Kidney tubule cell (primary cell): Measurements from ENCODE around the gene PPP4C.
A peak's percentile ranks its signal among the peaks of the same experiment; 100 is the strongest.
"Not testable (repeated sequence)": the region's sequence is repeated elsewhere in the genome, so short reads cannot be mapped to it uniquely, and the experiment has no call there.

Experiments
- DNase-seq: peaks from one replicate; pipeline ENCODE4 v3.0.0-alpha.2; 2018; ENCODE audit warnings: low spot score

Gene PPP4C

DNA sequence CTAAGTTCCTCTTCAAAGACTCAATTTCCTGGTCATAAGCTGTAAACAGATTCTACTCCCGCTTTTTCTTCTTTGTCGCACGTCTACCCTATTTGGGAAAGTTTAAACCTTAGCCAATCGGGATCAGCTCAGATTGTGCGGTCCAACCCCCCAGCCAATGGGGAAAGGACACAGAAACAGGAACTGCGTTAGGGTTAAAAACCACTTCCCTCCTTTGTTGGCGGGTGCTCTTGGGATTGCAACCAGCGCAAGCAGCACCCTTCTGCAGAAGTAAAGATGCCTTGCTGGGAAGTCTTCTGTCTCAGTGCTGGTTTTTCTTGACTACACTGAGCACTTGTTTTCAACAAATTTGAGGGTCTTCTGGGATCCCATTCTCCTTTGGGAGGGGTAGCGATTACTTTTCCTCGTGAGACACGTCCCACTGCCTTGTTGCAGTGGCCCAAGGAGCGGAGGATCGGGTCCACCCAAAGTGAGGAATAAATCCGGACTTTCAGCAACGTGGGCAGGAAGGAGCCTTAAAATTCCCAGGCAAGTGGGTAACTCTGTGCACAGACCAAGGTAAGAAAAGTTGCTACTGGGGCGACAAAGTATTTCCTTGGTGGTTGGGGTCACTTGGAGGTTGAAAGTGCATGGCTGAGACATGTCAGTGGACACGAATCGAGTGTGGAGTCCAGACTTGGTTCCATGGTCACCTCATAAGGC lies 21.2 kb downstream of the PPP4C start:
- no peak for DNase-seq

- DNase-seq: no peak
Measured at GRCh38 chr16:30104090-30104489, 28.3 kb downstream of the PPP4C start.

- no peak for DNase-seq
Measured at GRCh38 chr16:30104492-30104891, 28.7 kb downstream of the PPP4C start.

- no peak for DNase-seq
Measured at GRCh38 chr16:30108059-30108850, 32.5 kb downstream of the PPP4C start.

- no peak for DNase-seq
Measured at GRCh38 chr16:30110661-30111060, 34.9 kb downstream of the PPP4C start.

GRCh38 chr16:30112197-30113030 lies 36.6 kb downstream of the PPP4C start:
- peak; percentile 62 for DNase-seq

DNA sequence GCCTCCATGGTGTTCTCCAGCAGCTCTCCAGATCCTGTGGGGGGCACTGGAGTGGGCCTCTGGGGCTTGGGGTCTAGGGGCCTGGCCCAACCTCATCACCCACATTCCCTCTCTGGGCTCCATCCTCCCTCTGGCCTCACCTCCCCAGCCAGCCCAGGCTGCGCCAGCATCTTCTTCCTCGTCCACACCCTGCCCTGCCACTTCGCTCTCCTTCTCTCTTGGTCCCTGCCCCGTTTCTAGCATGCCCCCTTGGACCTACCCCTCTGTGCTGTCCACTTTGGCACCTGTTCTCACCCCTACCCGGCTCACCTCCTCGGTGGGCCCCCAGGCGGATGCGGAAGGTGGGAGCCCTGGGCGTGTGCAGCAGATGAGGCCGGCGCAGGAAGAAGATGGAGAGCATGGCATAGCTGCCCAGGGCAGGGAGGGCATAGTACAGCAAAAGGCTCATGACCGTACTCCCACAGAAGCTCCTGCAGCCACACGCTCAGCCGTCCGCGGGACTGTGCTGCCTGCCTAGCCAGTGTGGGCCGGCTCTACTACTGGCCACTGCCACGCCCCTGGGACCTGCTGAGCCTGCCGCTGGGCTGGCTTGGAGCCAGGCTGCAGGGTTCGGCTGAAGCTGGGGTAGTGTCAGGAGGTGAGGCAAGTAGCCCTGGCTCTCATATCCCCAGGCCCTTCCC lies 37.4 kb downstream of the PPP4C start, which contains the start of gene GDPD3:
Gene GDPD3, minus strand, starts transcription at position 507 of the 680 bp plus-strand sequence. Its CDS starts 59 bp downstream, at position 448.
- peak; percentile 54 for DNase-seq

DNA sequence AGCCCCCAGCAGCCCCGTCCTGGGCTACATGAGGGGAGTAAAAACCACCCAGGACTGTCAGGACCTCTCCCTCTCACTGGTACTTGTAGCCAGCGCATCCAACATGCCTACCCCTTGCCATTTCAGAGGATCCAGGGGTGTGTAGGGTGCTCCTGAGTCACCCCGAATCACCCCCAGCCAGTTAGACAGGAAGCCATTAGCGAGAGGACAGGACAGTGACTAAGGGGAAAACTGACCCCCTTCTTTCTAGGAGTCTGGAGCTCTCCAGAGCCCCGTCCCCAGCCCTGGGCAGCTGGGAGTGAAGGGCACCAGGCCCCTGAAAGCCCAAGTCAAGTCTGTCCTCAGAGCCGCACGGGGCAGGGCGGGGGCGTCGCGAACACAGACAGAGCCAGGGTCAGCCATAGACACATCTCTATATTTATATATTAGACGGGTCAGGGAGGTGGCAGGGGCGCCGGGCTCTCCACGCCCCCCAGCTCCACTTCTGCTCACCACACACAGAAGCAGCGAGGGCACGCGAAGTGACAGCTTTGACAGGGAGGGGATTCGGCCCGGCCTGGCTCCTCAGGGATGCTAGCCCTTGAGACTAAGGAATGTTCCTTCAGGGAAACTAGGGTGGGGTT lies 38.0 kb downstream of the PPP4C start:
- DNase-seq: no peak

GRCh38 chr16:30114411-30114810 lies 38.6 kb downstream of the PPP4C start:
- DNase-seq: no peak

DNA sequence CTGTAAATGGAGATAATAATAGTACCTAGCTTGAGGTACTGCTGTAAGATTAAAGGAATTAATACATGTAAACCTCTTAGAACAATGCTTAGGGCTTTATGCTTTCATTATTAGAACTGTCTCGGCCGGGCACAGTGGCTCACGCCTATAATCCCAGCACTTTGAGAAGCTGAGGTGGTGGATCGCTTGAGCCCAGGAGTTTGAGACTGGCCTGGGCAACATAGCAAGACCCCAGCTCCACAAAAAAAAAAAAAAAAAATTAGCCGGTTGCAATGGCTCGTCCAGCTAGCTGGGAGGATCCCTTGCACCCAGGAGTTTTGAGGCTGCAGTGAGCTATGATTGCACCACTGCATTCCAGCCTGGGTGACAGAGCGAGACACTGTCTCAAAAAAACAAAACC lies 39.0 kb downstream of the PPP4C start:
- DNase-seq: not testable (repeated sequence)

DNA sequence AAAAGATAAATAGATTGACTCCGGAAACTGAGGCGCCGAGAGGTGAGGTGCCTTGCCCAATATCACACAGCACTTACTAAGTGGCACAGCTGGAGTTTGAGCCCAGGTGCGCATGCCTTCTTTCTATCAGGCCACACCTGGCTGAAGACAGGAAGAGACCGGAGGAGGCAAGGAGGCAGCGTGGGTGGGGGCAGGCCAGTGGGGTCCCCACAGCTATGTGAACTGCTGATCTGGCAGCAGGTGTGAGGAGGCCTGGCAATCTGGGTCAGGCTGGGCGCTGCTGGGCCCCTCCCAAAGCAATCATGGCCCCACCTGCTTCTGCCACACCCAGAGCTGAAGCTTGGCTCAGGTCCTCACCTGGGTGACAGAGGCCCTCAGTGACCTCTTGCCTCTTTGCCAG lies 39.4 kb downstream of the PPP4C start:
- no peak for DNase-seq

GRCh38 chr16:30116291-30117207 lies 40.8 kb downstream of the PPP4C start:
- no peak for DNase-seq

- DNase-seq: no peak
Measured at GRCh38 chr16:30117768-30118167, 42.0 kb downstream of the PPP4C start.

DNA sequence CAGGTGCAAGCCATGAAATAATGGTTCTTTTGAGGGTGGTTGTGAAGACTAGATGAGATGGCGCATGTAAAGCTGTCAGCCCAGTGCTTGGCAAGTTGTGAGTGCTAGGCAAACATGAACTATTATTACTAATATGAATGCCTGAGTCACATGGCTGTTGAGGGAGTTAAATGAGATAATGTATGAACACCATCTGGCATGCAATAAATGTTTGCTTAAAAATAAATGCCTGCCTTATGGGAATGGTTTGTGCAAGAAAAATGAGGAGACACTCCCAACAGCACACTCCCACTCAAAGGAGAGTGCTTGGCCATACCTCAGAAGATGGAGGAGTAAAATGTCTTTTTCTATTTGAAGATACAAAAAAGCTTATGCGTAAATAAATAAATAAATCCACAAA lies 43.6 kb downstream of the PPP4C start:
- DNase-seq: no peak

- DNase-seq: no peak
Measured at GRCh38 chr16:30120340-30121105, 44.7 kb downstream of the PPP4C start.

- DNase-seq: no peak
Measured at GRCh38 chr16:30121741-30122571, 46.2 kb downstream of the PPP4C start.

DNA sequence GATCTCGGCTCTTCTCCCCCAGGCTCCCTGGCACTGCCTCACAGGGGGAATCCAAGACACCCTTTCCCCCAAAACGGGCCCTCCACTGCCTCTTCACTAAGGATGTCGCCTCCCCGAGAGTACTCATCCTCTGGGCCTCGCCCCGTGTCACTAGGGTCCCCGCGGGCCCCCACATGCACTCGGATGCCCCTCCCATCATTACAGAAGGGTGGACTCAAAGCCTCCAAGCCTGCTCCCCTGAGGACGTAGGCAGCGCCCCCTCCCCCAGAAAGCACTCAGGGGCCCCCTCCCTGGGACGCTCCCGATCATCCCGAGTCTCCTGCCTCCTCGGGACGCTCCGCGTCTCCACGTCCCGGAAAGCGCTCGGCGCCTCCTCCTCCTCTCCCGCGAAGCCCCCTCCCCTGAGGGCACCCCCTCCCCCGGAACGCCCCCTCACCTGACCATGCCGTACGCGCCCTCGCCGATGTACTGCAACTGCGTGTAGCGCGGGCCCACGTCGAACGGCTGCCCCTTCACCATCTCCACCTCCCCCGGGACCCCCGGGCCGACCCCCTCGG lies 46.9 kb downstream of the PPP4C start:
- no peak for DNase-seq

GRCh38 chr16:30124985-30125379 lies 49.2 kb downstream of the PPP4C start:
- DNase-seq: no peak
